AG04450 (cell line): ENCODE measurements around the gene DTL. TPM values are rescaled to one million over a fixed set of nuclear protein-coding genes. Genes with fewer than 3 reads are reported as not detected.

Source experiments
- CTCF ChIA-PET: fragments of 300-600, 350-600 bp; formaldehyde crosslinking; extraction: SDS; loops from one replicate; lab custom pipeline; 2022; ENCODE audit warnings: antibody characterized with exemption, inconsistent platforms; lab: Charles Lee
- POLR2A ChIA-PET: fragments of 350-600 bp; formaldehyde crosslinking; extraction: SDS; loops from one replicate; lab custom pipeline; 2021; ENCODE audit warnings: antibody characterized with exemption, inconsistent platforms; lab: Yijun Ruan, JAX
- DNase-seq: peaks from one replicate; pipeline ENCODE4 v3.0.0-alpha.2; 2011; ENCODE audit warnings: low read depth, low spot score
- H3K27ac ChIP-seq: one replicate; pipeline ENCODE4 v1.5.1; 2012; ENCODE audit warnings: low read depth, low read length, control low read depth
- H3K27me3 ChIP-seq: one replicate; pipeline ENCODE4 v1.6.0; 2012; ENCODE audit warnings: low read length; ENCODE audit not compliant: control insufficient read depth, insufficient read depth
- H3K4me3 ChIP-seq: 2 replicates; pipeline ENCODE4 v1.5.1; 2011; ENCODE audit warnings: mild to moderate bottlenecking, low read depth, low read length, control low read depth
- H3K9me3 ChIP-seq: 2 replicates; pipeline ENCODE4 v1.5.1; 2012; ENCODE audit warnings: low read length; ENCODE audit not compliant: control insufficient read depth, insufficient read depth
- polyA plus RNA-seq: library from polyadenylated mRNA; depleted of rRNA; stranded (reverse); fragments of >200 nt; gene quantifications from 2 replicates; pipeline ENCODE4 v1.2.3, GENCODE V29; 2011
- TF ChIP-seq, protein P1 (sequence below): IDR thresholded peaks from 2 replicates; pipeline ENCODE4 v1.5.1; 2011; ENCODE audit warnings: low read depth, low read length, control low read depth, inconsistent platforms

The DTL gene
- polyA plus RNA-seq, 1 experiment: 6.0 TPM

DNA sequence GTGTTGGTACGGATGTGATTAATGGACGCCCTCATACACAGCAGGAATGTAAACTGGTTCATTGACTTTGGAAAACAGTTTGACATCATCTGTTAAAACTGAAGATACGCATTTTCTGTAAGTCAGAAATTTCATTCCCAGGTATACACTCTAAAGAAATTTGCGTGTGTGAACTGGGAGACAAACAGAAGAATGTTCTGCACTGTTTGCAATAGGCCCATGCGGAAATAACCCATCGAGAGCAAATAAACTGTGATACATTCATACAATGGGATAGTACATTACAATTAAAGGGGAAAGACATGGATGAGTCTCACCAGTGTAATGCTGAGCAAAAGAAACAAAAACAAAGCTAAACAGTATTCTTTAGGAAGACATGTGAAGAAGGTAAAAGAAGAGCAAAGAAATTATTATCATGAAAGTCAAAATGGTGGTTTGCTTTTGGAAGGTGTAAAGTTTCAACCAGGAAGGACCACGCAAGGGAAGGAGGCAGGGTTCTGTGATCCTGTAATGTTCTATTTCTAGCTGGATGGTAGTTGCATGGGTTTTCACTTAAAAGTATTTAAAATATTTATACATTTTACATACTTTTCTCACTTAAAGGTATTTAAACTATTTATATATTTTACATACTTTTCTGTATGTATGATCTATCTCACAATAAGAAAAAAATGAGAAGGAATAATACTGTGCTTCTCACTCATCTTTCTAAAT, 30.5 kb upstream of the DTL start:
- Histone ChIP-seq H3K9me3 (no peaks in the 10 kb centered on the region), H3K4me3 (no peak overlapping the region), H3K27me3 (no peaks in the 10 kb centered on the region), H3K27ac (no peak overlapping the region)
- DNase-seq: no peak
- POLR2A ChIA-PET: no interaction called here
- CTCF ChIA-PET: interaction anchor here (1.0 to 6.4 kb wide), 4 partner anchors 30 to 451 kb away, joined by 3 to 54 read pairs (median 9); partner anchors contain the start of genes DTL and INTS7
- TF ChIP-seq, protein P1, sequence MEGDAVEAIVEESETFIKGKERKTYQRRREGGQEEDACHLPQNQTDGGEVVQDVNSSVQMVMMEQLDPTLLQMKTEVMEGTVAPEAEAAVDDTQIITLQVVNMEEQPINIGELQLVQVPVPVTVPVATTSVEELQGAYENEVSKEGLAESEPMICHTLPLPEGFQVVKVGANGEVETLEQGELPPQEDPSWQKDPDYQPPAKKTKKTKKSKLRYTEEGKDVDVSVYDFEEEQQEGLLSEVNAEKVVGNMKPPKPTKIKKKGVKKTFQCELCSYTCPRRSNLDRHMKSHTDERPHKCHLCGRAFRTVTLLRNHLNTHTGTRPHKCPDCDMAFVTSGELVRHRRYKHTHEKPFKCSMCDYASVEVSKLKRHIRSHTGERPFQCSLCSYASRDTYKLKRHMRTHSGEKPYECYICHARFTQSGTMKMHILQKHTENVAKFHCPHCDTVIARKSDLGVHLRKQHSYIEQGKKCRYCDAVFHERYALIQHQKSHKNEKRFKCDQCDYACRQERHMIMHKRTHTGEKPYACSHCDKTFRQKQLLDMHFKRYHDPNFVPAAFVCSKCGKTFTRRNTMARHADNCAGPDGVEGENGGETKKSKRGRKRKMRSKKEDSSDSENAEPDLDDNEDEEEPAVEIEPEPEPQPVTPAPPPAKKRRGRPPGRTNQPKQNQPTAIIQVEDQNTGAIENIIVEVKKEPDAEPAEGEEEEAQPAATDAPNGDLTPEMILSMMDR: no peak

DNA sequence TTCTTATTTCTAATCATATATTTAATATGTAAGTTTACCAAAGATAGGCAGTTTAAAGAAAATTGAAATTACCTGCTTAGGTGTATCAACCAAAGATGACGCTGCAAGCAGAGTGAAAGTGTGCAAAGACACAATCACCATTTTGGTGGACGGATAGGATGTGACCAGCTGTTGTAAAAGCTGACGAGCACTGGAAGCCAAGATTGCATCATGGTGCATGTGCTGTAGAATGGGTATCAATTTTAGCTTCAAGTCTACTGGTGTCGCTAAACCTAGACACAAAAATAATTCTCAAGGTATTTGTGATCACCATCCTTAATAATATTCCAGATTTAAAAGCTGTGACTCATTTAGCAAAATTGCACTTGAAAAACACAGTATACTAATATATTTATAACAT, 28.4 kb upstream of the DTL start:
- Histone ChIP-seq H3K27me3 (no peaks in the 10 kb centered on the region), H3K4me3 (no peak overlapping the region), H3K27ac (no peak overlapping the region), H3K9me3 (no peaks in the 10 kb centered on the region)
- CTCF ChIA-PET: interaction anchor here (6.4 kb wide), 1 partner anchor 28 kb away, joined by 54 read pairs; the partner anchor contains the start of genes DTL and INTS7
- no peak for DNase-seq
- POLR2A ChIA-PET: no interaction called here
- TF ChIP-seq, protein P1: no peak

DNA sequence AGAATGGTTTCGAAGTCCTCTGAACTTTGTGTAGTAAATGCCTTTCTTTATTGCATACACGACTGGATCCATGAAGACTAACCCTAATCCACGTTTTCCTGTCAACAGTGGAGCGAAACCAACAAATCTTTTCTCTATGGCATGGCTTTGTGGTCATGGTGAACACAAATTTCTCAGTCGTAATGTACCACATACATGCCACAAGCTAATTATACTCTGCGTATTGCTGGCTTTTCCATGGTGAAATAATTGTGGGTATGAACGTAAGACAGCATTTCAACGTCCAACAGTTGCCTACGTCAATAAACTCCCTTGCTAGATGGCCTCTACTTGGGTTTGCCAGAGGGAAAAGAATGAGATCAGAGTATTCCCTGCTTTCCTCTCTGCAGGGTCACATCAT, 27.7 kb upstream of the DTL start:
- DNase-seq: no peak
- TF ChIP-seq, protein P1: no peak
- CTCF ChIA-PET: interaction anchor here (1.4 to 6.4 kb wide), 2 partner anchors 27 to 327 kb away, joined by 4 to 54 read pairs; partner anchors contain the start of genes DTL and INTS7
- POLR2A ChIA-PET: no interaction called here
- H3K27me3 ChIP-seq: no peaks in the 10 kb centered on the region
- H3K27ac ChIP-seq: no peak overlapping the region
- H3K4me3 ChIP-seq: no peak overlapping the region
- no peaks in the 10 kb centered on the region for H3K9me3 ChIP-seq

DNA sequence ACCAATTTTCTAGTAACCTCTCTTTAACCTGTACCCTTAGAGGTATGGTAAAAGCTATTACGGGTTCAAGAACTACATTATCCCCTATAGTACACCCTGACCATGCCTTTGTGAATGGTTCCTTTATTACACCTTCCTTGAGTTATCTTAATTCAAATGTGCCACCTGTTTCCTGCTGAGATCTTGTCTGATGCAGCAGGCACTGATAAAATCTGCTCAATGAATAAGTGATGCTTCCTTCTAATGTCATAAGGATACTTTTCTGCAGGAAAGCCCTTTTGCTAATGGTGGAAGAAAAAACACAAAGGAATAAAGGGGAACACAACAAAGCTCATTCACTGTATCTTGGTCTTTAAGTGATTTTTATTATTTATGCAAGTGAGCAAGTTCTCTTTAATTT, 26.0 kb upstream of the DTL start:
- H3K4me3 ChIP-seq: no peak overlapping the region
- H3K27ac ChIP-seq: no peak overlapping the region
- DNase-seq: no peak
- ChIA-PET POLR2A (interaction anchor here (0.5 kb wide), 1 partner anchor 24 kb away, joined by 5 read pairs; no protein-coding TSS in a partner anchor), CTCF (interaction anchor here (0.6 to 6.4 kb wide), 8 partner anchors 10 to 446 kb away, joined by 3 to 54 read pairs (median 4); partner anchors contain the start of genes DTL and INTS7)
- TF ChIP-seq, protein P1: no peak
- no peaks in the 10 kb centered on the region; the same call in 1 of the 2 replicates for H3K9me3 ChIP-seq
- H3K27me3 ChIP-seq: no peaks in the 10 kb centered on the region

DNA sequence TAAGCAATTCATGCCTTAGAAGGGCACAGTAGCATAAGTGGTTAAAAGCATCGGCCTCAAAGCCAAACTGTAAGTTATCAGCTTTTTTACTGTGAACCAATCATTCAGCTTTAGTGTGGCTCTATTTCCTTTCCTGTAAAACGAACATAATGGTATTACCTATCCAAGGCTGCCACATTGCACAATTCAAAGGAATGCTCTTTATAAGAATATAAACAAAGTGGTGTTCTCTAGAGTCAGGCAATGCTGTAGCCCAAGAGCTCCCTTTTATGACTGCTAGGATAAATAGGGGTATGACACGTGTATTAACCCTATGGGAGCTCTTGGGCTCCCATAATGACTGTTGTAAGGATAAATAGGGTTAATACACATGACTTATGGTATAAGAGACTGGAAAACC, 25.5 kb upstream of the DTL start:
- POLR2A ChIA-PET: interaction anchor here (0.5 kb wide), 1 partner anchor 24 kb away, joined by 5 read pairs; no protein-coding TSS in a partner anchor

More for the DNA sequence above, 25.5 kb upstream of the DTL start:
- H3K9me3 ChIP-seq: peaks cover 3% of the 10 kb centered on the region; the same call in 1 of the 2 replicates
- TF ChIP-seq, protein P1: no peak
- H3K27me3 ChIP-seq: no peaks in the 10 kb centered on the region
- CTCF ChIA-PET: interaction anchor here (0.5 to 6.4 kb wide), 9 partner anchors 10 to 446 kb away, joined by 3 to 54 read pairs (median 4); partner anchors contain the start of genes DTL and INTS7
- DNase-seq: no peak
- H3K4me3 ChIP-seq: no peak overlapping the region
- H3K27ac ChIP-seq: no peak overlapping the region
